Peyer's patch (tissue), 4 donors: Measurements from ENCODE around the gene NDC1. TPM values are rescaled to one million over a fixed set of nuclear protein-coding genes. Genes with fewer than 3 reads are reported as not detected.

Source experiments
- DNase-seq, 3 donors: peaks; one replicate each; pipeline ENCODE4 v3.0.0-alpha.2; 2017 to 2019
- H3K27ac ChIP-seq, 4 donors: fragments of 200-600 bp; sonication (generic); one replicate each; pipeline ENCODE4 v1.5.1; 2016 to 2019
- H3K27me3 ChIP-seq, 2 donors: fragments of 200-600 bp; sonication (generic); one replicate each; pipeline ENCODE4 v1.5.1; 2019
- H3K36me3 ChIP-seq, 3 donors: fragments of 200-600 bp; sonication (generic); one replicate each; pipeline ENCODE4 v1.5.1; 2016 to 2019
- H3K4me1 ChIP-seq, 4 donors: fragments of 200-600 bp; sonication (generic); one replicate each; pipeline ENCODE4 v1.5.1; 2016 to 2019
- H3K4me3 ChIP-seq, 4 donors: fragments of 200-600 bp; sonication (generic); 1 replicate in 3 of 4; 2 replicates in 1 of 4; pipeline ENCODE4 v1.5.1; 2016 to 2019; ENCODE audit warnings: mild to moderate bottlenecking in 1 of 4
- H3K9me3 ChIP-seq, 4 donors: fragments of 200-600 bp; sonication (generic); one replicate each; pipeline ENCODE4 v1.5.1; 2016 to 2019; ENCODE audit warnings: mild to moderate bottlenecking in 1 of 4
- CTCF ChIP-seq, 6 experiments: fragments of 450-650 bp in 4 of 6; fragments of 200-600 bp in 2 of 6; sonication (generic) in 1 of 6; IDR thresholded peaks; one replicate each; pipeline ENCODE4 v1.5.1; 2017 to 2019; ENCODE audit warnings: antibody characterized with exemption in 6 of 6, mild to moderate bottlenecking in 3 of 6, moderate library complexity in 1 of 6
- POLR2A ChIP-seq, 2 donors: fragments of 450-650 bp; IDR thresholded peaks; one replicate each; pipeline ENCODE4 v1.5.1; 2017; ENCODE audit warnings: antibody characterized with exemption in 2 of 2, mild to moderate bottlenecking in 2 of 2, moderate library complexity in 2 of 2
- total RNA-seq, 4 donors: library from RNA; depleted of rRNA; stranded (reverse); fragments of >200 nt; gene quantifications; one replicate each; pipeline ENCODE4 v1.1.0, GENCODE V29; 2016

Gene NDC1
- total RNA-seq, 4 donors from 2014 or later: 4.2 to 8.3 (median 6.7) TPM

- Histone ChIP-seq H3K4me3 (no peak overlapping the region), H3K4me1 (no peaks in the 10 kb centered on the region), H3K36me3 (peaks cover 0 to 27% (median 0%) of the 10 kb centered on the region in 3 donors), H3K27ac (no peak overlapping the region), H3K27me3 (no peaks in the 10 kb centered on the region), H3K9me3 (no peaks in the 10 kb centered on the region)
- TF ChIP-seq POLR2A (IDR thresholded peaks at IDR 0.05) (no peak), CTCF (IDR thresholded peaks at IDR 0.05) (no peak)
- DNase-seq: no peak
These were observed 33.1 kb downstream of the NDC1 start for GRCh38 chr1:53804791-53805505.

- Histone ChIP-seq H3K9me3 (no peaks in the 10 kb centered on the region), H3K27ac (no peak overlapping the region), H3K4me3 (no peak overlapping the region), H3K27me3 (no peaks in the 10 kb centered on the region), H3K36me3 (peaks cover 0 to 27% (median 0%) of the 10 kb centered on the region in 3 donors), H3K4me1 (no peaks in the 10 kb centered on the region)
- no peak for DNase-seq
- TF ChIP-seq CTCF (IDR thresholded peaks at IDR 0.05) (no peak), POLR2A (IDR thresholded peaks at IDR 0.05) (no peak)
These were observed 33.9 kb downstream of the NDC1 start for GRCh38 chr1:53804181-53804580.

- H3K9me3 ChIP-seq: no peaks in the 10 kb centered on the region
- no peaks in the 10 kb centered on the region for H3K4me1 ChIP-seq
- no peak overlapping the region for H3K27ac ChIP-seq
- peaks cover 0 to 34% (median 0%) of the 10 kb centered on the region in 3 donors for H3K36me3 ChIP-seq
- DNase-seq: no peak
- TF ChIP-seq POLR2A (IDR thresholded peaks at IDR 0.05): no peak
- TF ChIP-seq CTCF (IDR thresholded peaks at IDR 0.05): no peak
- H3K27me3 ChIP-seq: no peaks in the 10 kb centered on the region
- H3K4me3 ChIP-seq: no peak overlapping the region
These were observed 37.5 kb downstream of the NDC1 start for GRCh38 chr1:53800621-53801020.

GRCh38 chr1:53799141-53799540 lies 39.0 kb downstream of the NDC1 start:
- no peak overlapping the region for H3K27ac ChIP-seq
- H3K4me3 ChIP-seq: no peak overlapping the region
- no peaks in the 10 kb centered on the region for H3K9me3 ChIP-seq
- no peaks in the 10 kb centered on the region for H3K4me1 ChIP-seq
- peaks cover 0 to 29% (median 0%) of the 10 kb centered on the region in 3 donors for H3K36me3 ChIP-seq
- no peak for DNase-seq
- TF ChIP-seq POLR2A (IDR thresholded peaks at IDR 0.05) (no peak), CTCF (IDR thresholded peaks at IDR 0.05) (no peak)
- H3K27me3 ChIP-seq: no peaks in the 10 kb centered on the region

- Histone ChIP-seq H3K4me1 (no peaks in the 10 kb centered on the region), H3K27ac (no peak overlapping the region), H3K27me3 (no peaks in the 10 kb centered on the region), H3K36me3 (peaks cover 0 to 19% (median 0%) of the 10 kb centered on the region in 3 donors), H3K4me3 (no peak overlapping the region), H3K9me3 (no peaks in the 10 kb centered on the region)
- DNase-seq: no peak
- TF ChIP-seq CTCF (IDR thresholded peaks at IDR 0.05) (no peak), POLR2A (IDR thresholded peaks at IDR 0.05) (no peak)
These were observed 45.3 kb downstream of the NDC1 start for GRCh38 chr1:53792806-53793205.
